Measurements from ENCODE around the gene HECTD4. TPM values are rescaled to one million over a fixed set of nuclear protein-coding genes. Genes with fewer than 3 reads are reported as not detected.
"Not testable (repeated sequence)": the region's sequence is repeated elsewhere in the genome, so short reads cannot be mapped to it uniquely, and the experiment has no call there.

Gene HECTD4
- total RNA-seq, 2 experiments from 2014 or later: 39.3 to 47.8 TPM

- Mint-ChIP-seq H3K27ac (peak overlapping the region; percentile 60), H3K36me3 (ENCODE audit: low read depth) (no peaks in the 10 kb centered on the region), H3K4me1 (ENCODE audit: low read depth) (peaks cover 13% of the 10 kb centered on the region), H3K4me3 (no peak overlapping the region), H3K9me3 (ENCODE audit: insufficient read depth) (no peaks in the 10 kb centered on the region), H3K27me3 (ENCODE audit: low read depth) (peaks cover 3% of the 10 kb centered on the region)
- POLR2A ChIA-PET: interaction anchor here (11.2 kb wide), 1 partner anchor 10 kb away, joined by 146 read pairs; the partner anchor contains the start of gene TRAFD1
- DNase-seq: no peak
- no peak for ATAC-seq
- CTCF ChIA-PET: no interaction called here
Measured at GRCh38 chr12:112115259-112116045, 266.8 kb downstream of the HECTD4 start.

DNA sequence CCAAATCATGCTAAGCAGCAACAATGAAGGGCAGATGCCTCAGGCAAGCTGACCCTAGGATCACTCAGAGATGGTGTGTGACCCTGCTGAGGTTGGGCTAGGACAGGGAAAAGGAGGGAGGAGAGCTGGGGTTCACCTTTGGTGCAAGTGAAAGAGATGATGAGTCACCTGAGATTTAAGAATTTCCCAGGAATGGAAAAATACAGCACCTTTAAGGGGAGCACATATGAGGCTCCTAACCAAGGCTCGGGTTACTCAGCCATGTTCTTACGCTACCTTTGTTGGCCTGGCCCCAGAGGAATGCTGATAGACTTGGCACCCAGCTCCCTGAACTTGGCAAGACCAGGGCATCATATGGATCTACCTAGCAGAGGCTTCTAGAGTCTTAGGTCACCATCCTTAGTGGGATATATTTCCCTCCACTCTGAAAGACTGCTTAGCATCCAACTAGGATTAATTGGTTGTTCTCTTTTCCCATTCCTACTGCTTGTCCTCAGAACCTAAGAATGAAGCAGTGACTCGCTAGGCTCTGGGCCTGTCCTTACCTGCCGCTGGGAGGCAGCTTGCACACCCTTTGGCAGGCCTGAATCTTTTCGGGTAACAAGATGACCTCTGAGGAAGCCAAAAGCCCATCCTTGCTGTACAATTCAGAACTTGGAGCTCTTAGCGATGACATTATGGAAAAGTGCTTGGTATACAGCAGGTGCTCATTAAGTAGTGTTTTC lies 269.7 kb downstream of the HECTD4 start:
- Mint-ChIP-seq H3K4me1 (ENCODE audit: low read depth) (peaks cover 25% of the 10 kb centered on the region), H3K36me3 (ENCODE audit: low read depth) (peaks cover 4% of the 10 kb centered on the region), H3K27me3 (ENCODE audit: low read depth) (no peaks in the 10 kb centered on the region), H3K4me3 (no peak overlapping the region), H3K27ac (no peak overlapping the region), H3K9me3 (ENCODE audit: insufficient read depth) (no peaks in the 10 kb centered on the region)
- no peak for DNase-seq
- POLR2A ChIA-PET: interaction anchor here (1.0 to 11.2 kb wide), 2 partner anchors 12 to 13 kb away, joined by 3 to 146 read pairs; partner anchors contain the start of gene TRAFD1
- no peak for ATAC-seq
- CTCF ChIA-PET: interaction anchor here (1.2 to 1.6 kb wide), 2 partner anchors 13 to 18 kb away, joined by 3 to 6 read pairs; partner anchors contain the start of gene TRAFD1

- H3K4me1 Mint-ChIP-seq (ENCODE audit: low read depth): peaks cover 28% of the 10 kb centered on the region
- no peak for ATAC-seq
- no peak for DNase-seq
- no peak overlapping the region for H3K27ac Mint-ChIP-seq
- ChIA-PET CTCF (interaction anchor here (1.2 to 1.6 kb wide), 2 partner anchors 13 to 19 kb away, joined by 3 to 6 read pairs; partner anchors contain the start of gene TRAFD1), POLR2A (interaction anchor here (1.0 to 11.2 kb wide), 2 partner anchors 13 kb away, joined by 3 to 146 read pairs; partner anchors contain the start of gene TRAFD1)
- no peak overlapping the region for H3K4me3 Mint-ChIP-seq
- peaks cover 8% of the 10 kb centered on the region for H3K36me3 Mint-ChIP-seq (ENCODE audit: low read depth)
- H3K27me3 Mint-ChIP-seq (ENCODE audit: low read depth): no peaks in the 10 kb centered on the region
- no peaks in the 10 kb centered on the region for H3K9me3 Mint-ChIP-seq (ENCODE audit: insufficient read depth)
Measured at GRCh38 chr12:112111931-112112330, 270.3 kb downstream of the HECTD4 start.

GRCh38 chr12:112110787-112111662 lies 271.2 kb downstream of the HECTD4 start:
- H3K9me3 Mint-ChIP-seq (ENCODE audit: insufficient read depth); ATAC-seq; H3K4me3 Mint-ChIP-seq; DNase-seq; H3K27me3 Mint-ChIP-seq (ENCODE audit: low read depth): not testable (repeated sequence)
- ChIA-PET CTCF (interaction anchor here (1.6 to 3.6 kb wide), 3 partner anchors 15 to 21 kb away, joined by 6 to 21 read pairs (median 19); partner anchors contain the start of gene TRAFD1), POLR2A (interaction anchor here (4.1 to 11.2 kb wide), 2 partner anchors 14 to 19 kb away, joined by 51 to 146 read pairs; partner anchors contain the start of gene TRAFD1)
- peaks cover 12% of the 10 kb centered on the region for H3K36me3 Mint-ChIP-seq (ENCODE audit: low read depth)
- H3K27ac Mint-ChIP-seq: peak overlapping the region; percentile 52
- H3K4me1 Mint-ChIP-seq (ENCODE audit: low read depth): peaks cover 27% of the 10 kb centered on the region

Small RNAs within 50 kb of the gene (microRNA-seq; reads per million reads assigned to microRNA genes)
- not detected for gene MIR6861

Other genes with a start within 250 kb of the HECTD4 start
- gene RPL6, start 27.2 kb upstream of the HECTD4 start, total RNA-seq: 1,000 to 10,000 TPM; 1,104 to 1,130 TPM
- 100 to 1,000 TPM; 106 to 112 TPM for gene PTPN11, start 36.5 kb upstream of the HECTD4 start, total RNA-seq

All from activated CD8-positive, alpha-beta T cell treated with anti-CD3 and anti-CD28 coated beads, Interleukin-2, amount 10 ng/mL, durations not matched to agents 7 days and 5 days (primary cell).